ENCODE data around the gene CADM1.

The CADM1 gene

DNA sequence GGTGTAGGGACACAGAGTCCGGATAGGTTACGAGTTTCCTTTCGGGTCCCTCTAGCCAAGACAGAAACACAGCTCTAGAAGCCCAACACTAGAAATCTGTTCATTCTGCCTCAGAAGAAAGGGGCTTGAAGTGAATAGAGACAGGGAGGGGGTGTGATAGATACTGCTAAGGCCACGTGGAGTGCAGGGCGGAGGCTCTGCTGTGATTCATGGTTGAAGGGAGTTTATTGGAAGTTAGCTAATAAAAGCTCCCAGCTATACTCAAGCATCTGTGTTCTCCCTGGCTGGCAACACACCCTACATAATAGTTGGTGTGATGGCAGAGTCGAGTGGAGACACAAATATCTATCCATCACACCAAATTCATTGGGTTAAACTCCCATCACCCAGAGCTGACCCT, 337.4 kb downstream of the CADM1 start:
- Histone ChIP-seq H3K9me3 (ENCODE audit: control insufficient read depth, insufficient read depth, low read length) (no peaks in the 10 kb centered on the region), H3K9ac (ENCODE audit: low read depth, low read length) (no peak overlapping the region), H3K4me3 (ENCODE audit: low read depth, low read length) (no peak overlapping the region), H3K27me3 (ENCODE audit: control insufficient read depth, insufficient read depth, low read length) (peaks cover 6% of the 10 kb centered on the region), H3K36me3 (ENCODE audit: control insufficient read depth, insufficient read depth, low read length) (no peaks in the 10 kb centered on the region), H3K4me1 (ENCODE audit: control insufficient read depth, insufficient read depth, low read length) (peaks cover 20% of the 10 kb centered on the region)

DNA sequence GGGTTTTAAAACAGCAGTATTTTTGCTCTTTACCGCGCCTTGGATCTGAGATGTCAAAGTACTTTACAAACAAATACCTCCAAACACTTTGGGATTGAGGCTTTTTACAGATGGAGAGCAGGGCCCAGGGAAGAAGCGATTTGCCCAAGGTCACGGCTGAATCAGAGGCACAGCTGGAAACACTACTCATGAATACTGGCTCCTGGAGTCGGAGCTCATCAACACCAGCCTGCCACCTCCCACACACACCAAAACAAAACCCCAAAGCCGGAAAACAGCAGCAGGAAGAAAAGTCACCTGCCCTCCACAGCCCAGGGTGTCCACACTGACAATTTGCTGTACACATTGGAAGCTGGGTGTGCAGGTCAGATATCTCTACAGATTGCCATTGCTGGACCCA, 339.4 kb downstream of the CADM1 start:
- Histone ChIP-seq H3K27me3 (ENCODE audit: control insufficient read depth, insufficient read depth, low read length) (peaks cover 6% of the 10 kb centered on the region), H3K4me1 (ENCODE audit: control insufficient read depth, insufficient read depth, low read length) (peaks cover 17% of the 10 kb centered on the region), H3K4me3 (ENCODE audit: low read depth, low read length) (no peak overlapping the region), H3K9me3 (ENCODE audit: control insufficient read depth, insufficient read depth, low read length) (no peaks in the 10 kb centered on the region), H3K36me3 (ENCODE audit: control insufficient read depth, insufficient read depth, low read length) (no peaks in the 10 kb centered on the region), H3K9ac (ENCODE audit: low read depth, low read length) (peak overlapping the region; percentile 9)

DNA sequence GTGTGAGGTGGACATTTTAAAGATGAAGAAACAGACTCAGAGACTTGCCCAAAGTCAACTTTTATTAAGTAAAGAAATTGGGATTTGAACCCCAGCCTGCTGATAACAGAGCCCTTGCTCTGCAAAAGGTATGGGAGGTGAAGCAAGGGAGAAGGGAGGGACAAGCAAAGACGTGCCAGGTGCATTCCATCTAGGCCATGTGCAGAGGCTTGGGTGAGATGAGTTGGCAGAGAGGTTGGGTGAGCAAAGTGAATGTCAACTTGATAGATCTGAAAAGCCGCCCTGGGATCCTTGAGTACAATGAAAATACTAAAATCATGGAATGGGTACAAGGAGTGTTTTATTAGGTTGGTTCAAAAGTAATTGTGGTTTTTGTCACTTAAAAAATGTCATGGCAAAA, 341.3 kb downstream of the CADM1 start:
- Histone ChIP-seq H3K9ac (ENCODE audit: low read depth, low read length) (no peak overlapping the region), H3K27me3 (ENCODE audit: control insufficient read depth, insufficient read depth, low read length) (peaks cover 4% of the 10 kb centered on the region), H3K4me3 (ENCODE audit: low read depth, low read length) (no peak overlapping the region), H3K36me3 (ENCODE audit: control insufficient read depth, insufficient read depth, low read length) (no peaks in the 10 kb centered on the region), H3K9me3 (ENCODE audit: control insufficient read depth, insufficient read depth, low read length) (no peaks in the 10 kb centered on the region), H3K4me1 (ENCODE audit: control insufficient read depth, insufficient read depth, low read length) (peaks cover 17% of the 10 kb centered on the region)

DNA sequence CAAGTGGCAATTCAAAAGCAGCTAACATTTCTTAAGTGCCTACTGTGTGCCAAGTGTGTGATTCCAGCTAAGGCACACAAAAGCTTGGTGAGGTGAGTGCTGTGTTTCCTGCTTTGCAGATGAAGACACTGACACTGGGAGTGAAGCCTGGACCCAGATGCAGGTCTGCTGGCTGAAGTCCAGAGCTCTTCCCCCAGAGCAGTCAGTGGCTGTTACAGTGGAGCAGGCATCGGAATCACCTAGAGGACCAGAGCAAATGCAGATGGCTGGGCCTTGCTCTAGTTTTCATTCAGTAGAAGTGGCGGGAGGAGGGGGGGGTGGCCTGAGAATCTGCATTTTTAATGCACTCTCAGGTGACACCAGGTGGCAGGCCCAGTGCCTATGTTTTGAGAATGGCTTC, 342.3 kb downstream of the CADM1 start:
- H3K9me3 ChIP-seq (ENCODE audit: control insufficient read depth, insufficient read depth, low read length): no peaks in the 10 kb centered on the region
- H3K4me3 ChIP-seq (ENCODE audit: low read depth, low read length): no peak overlapping the region
- peaks cover 17% of the 10 kb centered on the region for H3K4me1 ChIP-seq (ENCODE audit: control insufficient read depth, insufficient read depth, low read length)
- H3K36me3 ChIP-seq (ENCODE audit: control insufficient read depth, insufficient read depth, low read length): no peaks in the 10 kb centered on the region
- H3K27me3 ChIP-seq (ENCODE audit: control insufficient read depth, insufficient read depth, low read length): peaks cover 2% of the 10 kb centered on the region
- H3K9ac ChIP-seq (ENCODE audit: low read depth, low read length): no peak overlapping the region

DNA sequence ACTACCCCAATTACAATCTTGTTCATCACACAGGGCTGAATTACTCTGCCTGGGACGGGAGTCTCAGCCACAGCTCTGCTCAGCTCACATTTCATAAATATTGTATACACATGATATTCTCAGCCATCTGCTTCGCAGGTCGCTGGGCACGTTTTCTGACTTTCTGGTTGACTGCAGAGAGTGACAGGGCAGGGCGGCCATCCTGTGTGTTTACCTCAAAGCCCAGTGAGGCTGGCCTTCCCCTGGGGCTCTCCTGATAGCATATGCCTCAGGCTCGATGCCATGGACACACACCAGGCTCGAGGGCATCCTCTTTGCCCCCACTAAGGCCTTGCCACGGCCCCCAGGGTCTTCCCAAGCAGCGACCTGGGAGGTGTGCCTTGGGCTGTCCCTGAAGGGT, 345.0 kb downstream of the CADM1 start:
- no peak overlapping the region for H3K9ac ChIP-seq (ENCODE audit: low read depth, low read length)
- peaks cover 9% of the 10 kb centered on the region for H3K4me1 ChIP-seq (ENCODE audit: control insufficient read depth, insufficient read depth, low read length)
- H3K4me3 ChIP-seq (ENCODE audit: low read depth, low read length): no peak overlapping the region
- no peaks in the 10 kb centered on the region for H3K9me3 ChIP-seq (ENCODE audit: control insufficient read depth, insufficient read depth, low read length)
- H3K27me3 ChIP-seq (ENCODE audit: control insufficient read depth, insufficient read depth, low read length): no peaks in the 10 kb centered on the region
- H3K36me3 ChIP-seq (ENCODE audit: control insufficient read depth, insufficient read depth, low read length): no peaks in the 10 kb centered on the region

DNA sequence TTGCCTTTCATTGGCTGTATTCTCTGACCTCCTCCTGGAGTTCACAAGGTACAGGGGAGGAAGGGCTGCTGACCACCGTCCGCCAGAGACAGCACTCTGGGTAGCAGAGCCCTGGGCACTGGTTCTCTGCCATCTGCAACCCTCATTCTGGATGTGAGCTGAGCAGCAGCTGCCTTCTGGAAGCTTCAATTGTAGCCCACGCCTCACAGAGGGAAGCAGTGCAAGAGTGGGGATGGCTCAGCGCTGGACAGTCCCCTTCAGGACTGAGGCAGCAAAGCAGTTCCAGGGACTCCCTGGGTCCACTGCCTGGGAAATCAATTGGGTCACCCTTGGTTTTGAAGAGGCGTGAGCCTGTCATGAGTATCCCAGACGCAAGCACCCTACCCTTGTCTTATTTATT, 346.2 kb downstream of the CADM1 start:
- Histone ChIP-seq H3K9me3 (ENCODE audit: control insufficient read depth, insufficient read depth, low read length) (no peaks in the 10 kb centered on the region), H3K9ac (ENCODE audit: low read depth, low read length) (no peak overlapping the region), H3K36me3 (ENCODE audit: control insufficient read depth, insufficient read depth, low read length) (no peaks in the 10 kb centered on the region), H3K4me1 (ENCODE audit: control insufficient read depth, insufficient read depth, low read length) (no peaks in the 10 kb centered on the region), H3K27me3 (ENCODE audit: control insufficient read depth, insufficient read depth, low read length) (no peaks in the 10 kb centered on the region), H3K4me3 (ENCODE audit: low read depth, low read length) (no peak overlapping the region)

DNA sequence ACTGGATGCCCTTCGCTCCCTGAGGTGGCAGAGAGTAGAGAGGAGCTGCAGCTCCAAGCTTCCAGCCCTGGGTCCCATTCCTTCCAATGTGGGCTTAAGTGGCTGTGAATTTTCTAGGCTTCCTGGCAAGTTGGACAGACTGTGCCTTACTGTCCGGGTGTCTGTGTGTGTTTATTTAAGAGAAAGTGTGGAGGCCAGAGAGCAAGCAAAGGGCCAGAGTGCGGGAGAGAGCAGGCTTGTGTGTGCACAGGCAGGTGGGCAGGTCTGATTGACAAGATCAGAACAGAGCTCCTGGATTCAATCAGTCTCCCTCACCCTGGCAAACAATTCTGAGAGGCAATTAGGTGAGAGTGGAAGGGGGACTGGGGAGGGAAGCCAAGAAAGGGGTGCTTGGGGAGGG, 347.0 kb downstream of the CADM1 start:
- Histone ChIP-seq H3K27me3 (ENCODE audit: control insufficient read depth, insufficient read depth, low read length) (no peaks in the 10 kb centered on the region), H3K4me3 (ENCODE audit: low read depth, low read length) (no peak overlapping the region), H3K4me1 (ENCODE audit: control insufficient read depth, insufficient read depth, low read length) (no peaks in the 10 kb centered on the region), H3K36me3 (ENCODE audit: control insufficient read depth, insufficient read depth, low read length) (no peaks in the 10 kb centered on the region), H3K9me3 (ENCODE audit: control insufficient read depth, insufficient read depth, low read length) (no peaks in the 10 kb centered on the region), H3K9ac (ENCODE audit: low read depth, low read length) (no peak overlapping the region)

DNA sequence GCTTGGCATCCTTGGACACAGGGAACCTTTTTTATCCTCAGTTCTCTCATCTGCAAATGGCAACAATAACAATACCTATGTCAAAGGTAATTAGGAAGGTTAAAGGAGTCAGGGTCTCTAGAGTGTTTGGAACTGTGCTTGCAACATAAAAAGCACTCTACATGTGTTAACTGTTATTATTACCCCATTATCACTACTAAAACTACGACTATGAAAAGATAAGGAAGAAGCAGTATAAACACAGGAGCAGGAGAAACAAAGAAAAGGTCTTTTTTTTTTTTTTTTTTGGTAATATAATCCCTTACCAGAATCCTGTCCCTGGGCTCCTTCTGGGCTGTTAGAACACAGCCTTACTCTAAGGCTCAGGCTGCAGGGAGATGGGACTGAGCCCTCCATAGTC, 348.2 kb downstream of the CADM1 start:
- Histone ChIP-seq H3K36me3 (ENCODE audit: control insufficient read depth, insufficient read depth, low read length) (no peaks in the 10 kb centered on the region), H3K27me3 (ENCODE audit: control insufficient read depth, insufficient read depth, low read length) (no peaks in the 10 kb centered on the region), H3K4me1 (ENCODE audit: control insufficient read depth, insufficient read depth, low read length) (no peaks in the 10 kb centered on the region), H3K4me3 (ENCODE audit: low read depth, low read length) (no peak overlapping the region), H3K9ac (ENCODE audit: low read depth, low read length) (no peak overlapping the region), H3K9me3 (ENCODE audit: control insufficient read depth, insufficient read depth, low read length) (no peaks in the 10 kb centered on the region)

DNA sequence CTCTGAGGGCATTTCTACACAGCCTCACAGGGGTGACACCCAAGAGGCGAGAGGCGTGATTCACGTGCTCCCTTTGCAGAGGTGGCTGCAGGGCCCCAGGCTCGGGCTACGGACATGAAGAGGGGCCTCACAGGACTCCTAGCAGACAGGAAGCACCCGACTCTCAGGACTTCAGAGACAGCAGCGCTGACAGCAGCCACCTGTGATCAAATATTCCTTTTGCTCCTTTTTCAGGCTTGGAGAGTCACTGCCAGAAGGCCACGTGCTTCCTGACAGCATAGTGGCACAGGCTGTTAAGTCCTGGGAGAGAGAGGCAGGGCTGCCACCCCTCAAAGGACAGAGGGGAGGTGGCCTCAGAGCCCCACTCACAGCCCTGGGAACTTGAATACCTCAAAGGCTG, 348.9 kb downstream of the CADM1 start:
- no peak overlapping the region for H3K9ac ChIP-seq (ENCODE audit: low read depth, low read length)

DNA sequence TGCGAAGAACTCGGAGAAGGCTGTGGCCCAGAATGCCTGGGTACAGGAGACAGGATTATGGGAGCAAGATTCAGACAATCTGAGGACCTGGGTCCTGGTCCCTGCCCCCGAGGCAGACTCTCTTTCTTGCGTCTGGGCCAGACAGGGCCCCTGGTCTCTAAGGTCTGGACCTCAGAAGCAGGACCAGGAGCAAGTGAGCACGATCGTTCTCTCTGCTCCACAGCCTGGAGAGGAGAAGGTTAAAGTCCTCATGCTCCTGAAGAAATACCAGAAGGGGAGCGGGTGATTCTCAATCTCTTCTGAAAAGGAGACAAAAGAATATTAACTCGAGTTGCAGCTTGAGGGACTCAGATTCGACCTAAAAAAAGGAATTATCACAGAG, 349.9 kb downstream of the CADM1 start:
- Histone ChIP-seq H3K9ac (ENCODE audit: low read depth, low read length) (no peak overlapping the region), H3K9me3 (ENCODE audit: control insufficient read depth, insufficient read depth, low read length) (no peaks in the 10 kb centered on the region), H3K36me3 (ENCODE audit: control insufficient read depth, insufficient read depth, low read length) (no peaks in the 10 kb centered on the region), H3K4me3 (ENCODE audit: low read depth, low read length) (no peak overlapping the region), H3K4me1 (ENCODE audit: control insufficient read depth, insufficient read depth, low read length) (no peaks in the 10 kb centered on the region), H3K27me3 (ENCODE audit: control insufficient read depth, insufficient read depth, low read length) (no peaks in the 10 kb centered on the region)

More for the DNA sequence above, 348.9 kb downstream of the CADM1 start:
- Histone ChIP-seq H3K4me1 (ENCODE audit: control insufficient read depth, insufficient read depth, low read length) (no peaks in the 10 kb centered on the region), H3K36me3 (ENCODE audit: control insufficient read depth, insufficient read depth, low read length) (no peaks in the 10 kb centered on the region), H3K9me3 (ENCODE audit: control insufficient read depth, insufficient read depth, low read length) (no peaks in the 10 kb centered on the region), H3K27me3 (ENCODE audit: control insufficient read depth, insufficient read depth, low read length) (no peaks in the 10 kb centered on the region), H3K4me3 (ENCODE audit: low read depth, low read length) (no peak overlapping the region)

DNA sequence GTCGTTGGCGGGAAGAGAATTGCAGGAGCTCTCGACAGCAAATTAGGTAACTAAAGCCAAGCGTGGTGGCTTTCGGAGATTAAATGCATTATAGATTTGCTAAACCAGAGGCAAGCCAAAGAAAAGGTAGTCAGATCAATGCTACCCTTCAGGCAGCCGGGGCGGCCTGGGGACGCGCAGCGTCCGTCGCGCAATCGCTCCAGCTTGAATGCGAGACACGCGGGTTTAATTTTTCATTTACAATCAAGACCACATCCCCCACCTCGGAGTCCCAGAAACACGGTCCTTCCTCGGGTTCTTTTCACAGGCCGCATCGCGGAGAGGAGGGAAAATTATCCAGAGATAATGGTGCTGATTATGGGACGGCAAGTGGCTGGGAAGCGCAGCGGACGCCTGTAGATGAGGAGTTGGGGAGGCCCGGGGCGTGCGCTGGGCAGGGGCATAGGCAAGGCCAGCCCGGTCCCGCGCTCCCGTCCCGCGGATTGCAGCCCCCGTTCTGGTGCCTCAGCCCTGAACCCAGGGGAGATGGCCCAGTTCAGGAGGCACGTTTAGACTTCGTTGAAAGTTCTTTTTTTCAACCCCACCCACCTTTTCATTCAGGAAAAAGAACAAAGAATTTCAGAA, 350.4 kb downstream of the CADM1 start:
- Histone ChIP-seq H3K9ac (ENCODE audit: low read depth, low read length) (no peak overlapping the region), H3K27me3 (ENCODE audit: control insufficient read depth, insufficient read depth, low read length) (no peaks in the 10 kb centered on the region), H3K36me3 (ENCODE audit: control insufficient read depth, insufficient read depth, low read length) (no peaks in the 10 kb centered on the region), H3K9me3 (ENCODE audit: control insufficient read depth, insufficient read depth, low read length) (no peaks in the 10 kb centered on the region), H3K4me1 (ENCODE audit: control insufficient read depth, insufficient read depth, low read length) (no peaks in the 10 kb centered on the region), H3K4me3 (ENCODE audit: low read depth, low read length) (no peak overlapping the region)

DNA sequence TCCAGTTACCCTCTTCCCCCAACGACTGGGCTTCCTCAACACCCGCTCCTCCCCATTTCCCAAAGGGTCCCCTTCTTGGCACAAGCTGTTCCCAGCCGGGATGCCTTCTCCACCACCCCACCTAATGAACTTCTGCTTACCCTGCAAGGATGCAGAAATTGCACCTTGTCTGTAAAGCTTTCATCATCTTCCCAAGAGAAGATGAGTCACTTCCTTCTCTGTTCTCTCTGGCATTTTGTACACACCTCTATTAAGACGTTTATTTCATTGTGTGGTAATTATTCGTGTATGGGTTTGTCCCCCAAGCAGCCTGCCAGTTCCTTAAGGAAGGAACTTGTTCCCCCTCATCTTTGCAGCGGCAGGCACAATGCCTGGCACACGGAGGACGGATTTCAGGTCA, 351.1 kb downstream of the CADM1 start:
- Histone ChIP-seq H3K27me3 (ENCODE audit: control insufficient read depth, insufficient read depth, low read length) (no peaks in the 10 kb centered on the region), H3K9ac (ENCODE audit: low read depth, low read length) (no peak overlapping the region), H3K4me3 (ENCODE audit: low read depth, low read length) (no peak overlapping the region)

More for the DNA sequence above, 351.1 kb downstream of the CADM1 start:
- H3K36me3 ChIP-seq (ENCODE audit: control insufficient read depth, insufficient read depth, low read length): no peaks in the 10 kb centered on the region
- no peaks in the 10 kb centered on the region for H3K4me1 ChIP-seq (ENCODE audit: control insufficient read depth, insufficient read depth, low read length)
- no peaks in the 10 kb centered on the region for H3K9me3 ChIP-seq (ENCODE audit: control insufficient read depth, insufficient read depth, low read length)
